ENCODE measurements around the gene ANKRD12.

DNA sequence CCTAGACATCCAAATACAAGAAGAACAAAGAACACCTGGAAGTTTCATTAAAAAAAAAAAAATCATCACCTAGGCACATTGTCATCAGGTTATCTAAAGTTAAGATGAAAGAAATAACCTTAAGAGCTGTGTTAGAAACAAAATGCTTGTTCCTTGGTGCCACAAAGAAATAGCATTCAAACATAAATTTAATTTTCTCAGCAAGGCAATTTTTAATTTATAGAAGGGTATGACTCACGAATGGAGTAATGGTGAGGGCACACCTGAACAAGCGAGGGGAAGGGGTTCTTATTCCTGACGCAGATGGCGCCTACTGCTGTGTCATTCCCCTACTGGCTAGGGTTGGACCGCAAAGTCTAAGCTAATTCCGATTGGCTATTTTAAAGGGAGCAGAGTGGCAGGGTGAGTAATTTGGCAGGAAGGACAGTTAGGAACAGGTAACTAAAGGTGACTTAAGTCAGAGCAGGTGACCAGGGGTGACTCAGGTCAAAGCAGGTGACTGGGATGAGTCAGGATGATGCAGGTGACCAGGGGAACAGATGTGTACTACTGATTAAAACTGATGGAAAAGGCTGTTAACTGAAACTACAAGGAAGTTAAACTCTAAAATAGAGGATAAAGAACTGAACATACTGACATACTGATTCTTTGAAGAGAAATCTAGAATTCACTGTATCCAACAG, 167.9 kb downstream of the ANKRD12 start:
- TF ChIP-seq POLR2A (IDR thresholded peaks at IDR 0.05) (no peak), CTCF (IDR thresholded peaks at IDR 0.05) (no peak)
